Stimulated activated CD4-positive, alpha-beta T cell treated with anti-CD3 and anti-CD28 coated beads, Interleukin-1b, Interleukin-23, amount 100 ng/mL, for 48 hours (primary cell): ENCODE measurements around the gene CNTROB.
A peak's percentile ranks its signal among the peaks of the same experiment; 100 is the strongest.

Experiments used
- DNase-seq: peaks from one replicate; pipeline ENCODE4 v3.0.0-alpha.2; 2020

CNTROB gene

GRCh38 chr17:7910281-7910680 is 21.7 kb upstream of the CNTROB start:
- no peak for DNase-seq

DNA sequence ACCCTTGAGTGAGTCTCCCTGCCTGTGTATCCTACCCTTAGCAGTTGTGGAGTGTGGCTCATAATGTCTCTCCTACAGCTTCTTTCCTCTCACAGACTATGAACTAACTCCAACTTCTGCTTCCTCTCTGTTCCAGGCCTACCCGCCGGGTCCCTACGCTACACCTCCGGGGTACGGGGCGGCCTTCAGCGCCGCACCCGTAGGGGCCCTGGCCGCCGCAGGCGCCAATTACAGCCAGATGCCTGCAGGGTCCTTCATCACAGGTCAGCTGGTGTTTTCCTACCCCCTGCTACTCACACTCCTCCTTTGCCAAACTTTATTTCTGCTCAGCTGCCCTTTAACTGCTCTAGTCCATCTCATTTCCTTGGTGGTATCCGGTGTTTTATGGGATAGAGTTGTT is 21.3 kb upstream of the CNTROB start:
- no peak for DNase-seq

GRCh38 chr17:7911116-7911515 is 20.9 kb upstream of the CNTROB start:
- no peak for DNase-seq

DNA sequence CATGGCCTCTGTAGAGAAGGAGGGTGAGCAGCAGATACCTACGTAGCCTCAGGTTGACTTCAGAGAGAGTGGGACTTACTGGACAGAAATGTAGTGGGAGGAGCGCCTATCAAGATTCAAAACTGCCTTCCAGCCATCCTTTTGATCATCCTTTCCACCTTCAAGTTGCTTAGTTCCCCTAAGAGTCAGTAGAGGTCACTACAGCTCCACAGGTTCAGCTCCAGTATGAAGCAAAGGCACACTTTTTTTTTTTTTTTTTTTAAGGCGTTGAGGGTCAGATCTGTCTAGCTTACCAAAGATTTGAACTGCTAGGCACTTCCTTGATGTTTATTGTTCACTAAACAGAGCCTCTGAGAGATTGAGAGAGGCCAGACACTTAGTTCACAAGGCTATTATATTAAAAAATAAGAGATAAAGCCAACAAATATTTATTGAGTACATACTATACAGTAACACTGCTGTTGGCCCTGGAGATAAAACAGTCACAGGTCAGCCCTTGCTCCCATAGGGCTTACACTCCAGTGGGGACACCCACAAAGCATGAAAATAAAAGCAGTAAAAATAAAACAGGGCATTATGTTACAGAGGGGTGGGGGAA is 19.0 kb upstream of the CNTROB start:
- peak; percentile 37 for DNase-seq

- DNase-seq, result no peak
Measured at GRCh38 chr17:7915179-7915610, 16.8 kb upstream of the CNTROB start.

- peak; percentile 93 for DNase-seq
Measured at GRCh38 chr17:7915611-7916384, 16.2 kb upstream of the CNTROB start, which contains the start of gene RNF227. TSS of gene RNF227 (minus strand) at chr17:7916289. CDS start at chr17:7916195, 94 bp downstream.

GRCh38 chr17:7916385-7916682 is 15.7 kb upstream of the CNTROB start:
- DNase-seq, result no peak

GRCh38 chr17:7916808-7917207 is 15.2 kb upstream of the CNTROB start:
- DNase-seq, result no peak

DNA sequence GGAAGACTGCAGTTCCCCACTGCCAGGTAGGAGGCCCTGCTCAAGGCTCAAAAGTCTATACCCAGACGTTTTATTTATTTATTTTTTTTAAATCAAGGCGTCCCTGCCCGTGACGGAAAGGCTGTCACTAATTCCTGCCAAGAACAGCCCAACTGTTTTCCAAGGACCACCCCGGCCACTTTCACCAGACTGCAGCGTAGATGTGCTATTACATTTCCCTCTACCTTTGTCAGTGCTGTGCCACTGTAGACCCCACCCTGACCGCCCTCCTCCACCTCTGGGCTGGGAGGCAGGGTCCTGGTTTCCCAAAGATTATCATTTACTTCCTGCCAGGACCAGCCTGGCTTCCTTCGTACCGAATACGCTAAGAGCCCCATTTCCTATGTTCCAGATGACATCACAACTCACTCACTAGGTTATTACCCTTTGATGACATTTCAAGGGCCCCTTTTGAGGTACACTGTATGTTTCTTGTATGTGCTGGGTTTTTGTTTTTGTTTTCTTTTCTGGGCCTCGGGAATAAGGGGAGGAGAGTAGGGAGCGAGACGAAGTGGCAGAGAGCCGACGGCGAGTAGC is 9.6 kb upstream of the CNTROB start:
- no peak for DNase-seq

- peak; percentile 83 for DNase-seq
Measured at GRCh38 chr17:7922845-7923628, 9.0 kb upstream of the CNTROB start.

GRCh38 chr17:7927596-7927995 is 4.4 kb upstream of the CNTROB start:
- no peak for DNase-seq

DNA sequence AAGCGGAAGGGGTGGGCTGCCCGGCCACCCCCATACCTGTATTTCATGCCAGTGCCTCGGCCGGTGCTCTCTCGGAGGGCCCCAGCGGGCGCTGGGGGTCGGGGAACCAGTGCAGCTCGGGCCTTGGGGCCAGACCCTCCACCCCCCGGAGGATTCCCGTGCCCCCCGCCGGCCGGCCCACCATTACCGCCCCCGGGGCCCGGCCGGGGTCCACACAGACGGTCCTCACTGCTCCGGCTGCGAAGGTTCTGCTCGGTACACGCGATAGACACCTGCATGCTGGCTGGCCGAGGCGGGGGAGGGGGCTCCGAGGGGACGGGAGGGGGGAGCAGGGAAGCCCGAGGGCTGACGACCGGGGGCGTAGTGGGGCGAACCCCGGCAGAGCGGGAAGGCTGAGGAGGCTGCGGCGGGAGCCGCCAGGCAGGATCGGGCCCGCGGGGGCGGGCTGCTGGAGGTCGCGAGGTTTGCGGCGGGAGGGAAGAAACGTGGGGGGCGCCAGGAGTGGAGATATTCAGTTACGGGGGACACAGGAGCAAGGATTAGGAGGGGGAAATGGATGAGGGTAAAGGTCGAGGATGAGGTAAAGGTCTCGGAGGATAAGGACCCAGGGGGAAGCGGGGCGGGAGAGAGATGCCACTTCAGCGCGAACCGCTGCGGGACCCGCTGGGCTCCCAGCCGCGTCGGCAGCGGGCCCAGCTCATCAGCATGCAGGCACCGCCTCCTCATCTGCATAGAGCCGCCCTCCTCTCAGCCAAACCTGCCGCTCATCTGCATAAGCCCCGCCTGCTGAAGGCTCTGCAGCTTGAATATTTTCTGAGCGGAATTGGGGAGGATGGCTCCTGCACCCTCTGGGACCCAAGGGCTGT is 2.6 kb upstream of the CNTROB start, which contains the start of gene KCNAB3:
Gene KCNAB3 (minus strand): TSS at position 699 of the 866 bp plus-strand sequence. CDS start 421 bp downstream, at position 278.
- peak; percentile 59 for DNase-seq

DNA sequence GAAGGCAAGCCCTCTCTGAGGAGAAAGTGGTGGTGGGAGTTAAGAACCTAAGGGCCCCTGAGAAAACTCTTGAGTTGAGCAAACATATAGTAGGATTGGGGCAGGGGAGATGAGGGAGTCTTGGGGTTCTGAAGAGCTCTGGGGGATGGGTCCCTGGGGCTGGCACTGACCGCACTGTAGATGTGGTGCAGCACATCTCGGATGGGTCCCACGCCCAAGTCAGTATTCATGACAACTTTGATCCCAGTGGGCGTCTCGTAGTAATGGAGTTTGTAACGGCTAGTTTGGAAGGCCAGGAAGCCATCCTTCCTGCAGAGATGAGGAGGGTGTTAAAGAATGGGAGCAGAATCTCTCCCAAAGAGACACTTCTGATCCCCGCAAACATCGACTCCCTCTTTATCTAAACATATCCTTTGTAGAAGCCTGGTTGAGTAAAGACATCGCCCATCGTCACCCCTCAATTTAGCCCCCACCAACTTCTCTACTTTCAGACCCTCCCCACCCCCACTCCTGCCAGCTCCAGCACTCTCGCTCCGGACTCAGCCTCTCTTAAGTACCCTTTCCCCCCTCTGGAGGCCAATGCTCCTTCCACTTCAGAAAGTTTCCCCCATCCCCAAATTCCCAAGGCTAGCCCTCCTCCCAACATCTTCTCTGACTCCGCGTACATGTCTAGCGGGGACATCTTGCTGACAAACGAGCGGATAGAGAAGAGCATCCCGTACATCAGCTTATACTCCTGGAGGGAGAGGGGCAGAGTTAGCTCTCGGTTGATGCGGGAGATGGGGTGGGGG is 970 bp upstream of the CNTROB start:
- DNase-seq, result no peak

- no peak for DNase-seq
Measured at GRCh38 chr17:7932483-7932891, 481 bp downstream of the CNTROB start.

- DNase-seq, result peak; percentile 30
Measured at GRCh38 chr17:7932949-7933348, 943 bp downstream of the CNTROB start.

GRCh38 chr17:7935859-7936258 is 3.9 kb downstream of the CNTROB start:
- no peak for DNase-seq

DNA sequence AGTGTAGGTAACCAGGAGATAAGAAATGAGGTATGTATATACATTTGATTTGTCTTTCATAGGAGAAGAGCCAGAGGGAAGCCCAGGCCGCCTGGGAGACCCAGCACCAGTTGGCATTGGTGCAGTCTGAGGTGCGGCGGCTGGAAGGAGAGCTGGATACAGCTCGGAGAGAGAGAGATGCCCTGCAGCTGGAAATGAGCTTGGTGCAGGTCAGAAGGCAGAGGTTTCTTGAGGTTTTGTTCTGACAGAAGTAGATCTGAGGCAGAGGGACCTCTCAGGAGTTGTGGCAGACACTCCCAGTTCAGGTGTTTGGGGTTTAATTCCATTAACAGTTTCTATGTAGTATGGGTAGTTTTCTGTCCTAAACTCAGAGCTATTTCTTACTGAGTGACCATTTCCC is 8.0 kb downstream of the CNTROB start:
- no peak for DNase-seq

DNA sequence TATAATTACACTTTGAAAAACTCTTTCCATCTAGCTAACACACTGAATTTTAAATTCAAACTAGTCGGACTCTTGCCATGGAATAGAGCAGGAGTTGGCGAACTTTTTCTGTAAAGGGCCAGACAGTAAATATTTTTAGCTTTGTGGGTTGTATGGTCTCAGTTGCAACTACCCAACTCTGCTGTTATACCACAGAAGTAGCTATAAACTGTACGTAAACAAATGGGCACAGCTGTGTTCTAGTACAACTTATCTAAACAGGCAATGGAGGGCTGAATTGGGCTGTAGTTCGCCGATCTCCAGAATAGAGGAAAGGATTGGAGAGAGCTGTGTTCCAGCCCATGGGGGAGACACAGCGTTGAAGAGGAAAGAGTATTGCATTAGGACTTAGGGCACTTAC is 8.7 kb downstream of the CNTROB start:
- DNase-seq, result no peak

- no peak for DNase-seq
Measured at GRCh38 chr17:7943291-7943690, 11.3 kb downstream of the CNTROB start.

- no peak for DNase-seq
Measured at GRCh38 chr17:7944326-7944725, 12.3 kb downstream of the CNTROB start.

DNA sequence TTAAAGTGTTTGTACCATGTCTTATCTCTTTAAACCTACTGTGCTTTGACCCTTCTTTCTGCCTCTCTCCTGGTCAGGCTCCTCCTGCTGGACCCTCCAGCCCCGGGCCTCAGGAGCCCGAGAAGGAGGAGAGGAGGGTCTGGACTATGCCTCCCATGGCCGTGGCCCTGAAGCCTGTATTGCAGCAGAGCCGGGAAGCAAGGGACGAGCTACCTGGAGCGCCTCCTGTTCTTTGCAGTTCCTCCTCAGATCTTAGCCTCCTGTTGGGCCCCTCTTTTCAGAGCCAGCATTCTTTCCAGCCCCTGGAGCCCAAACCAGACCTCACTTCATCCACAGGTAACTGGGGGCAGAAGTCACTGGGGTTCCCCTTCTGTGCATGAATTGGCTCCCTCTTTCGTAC is 13.6 kb downstream of the CNTROB start:
- no peak for DNase-seq

DNA sequence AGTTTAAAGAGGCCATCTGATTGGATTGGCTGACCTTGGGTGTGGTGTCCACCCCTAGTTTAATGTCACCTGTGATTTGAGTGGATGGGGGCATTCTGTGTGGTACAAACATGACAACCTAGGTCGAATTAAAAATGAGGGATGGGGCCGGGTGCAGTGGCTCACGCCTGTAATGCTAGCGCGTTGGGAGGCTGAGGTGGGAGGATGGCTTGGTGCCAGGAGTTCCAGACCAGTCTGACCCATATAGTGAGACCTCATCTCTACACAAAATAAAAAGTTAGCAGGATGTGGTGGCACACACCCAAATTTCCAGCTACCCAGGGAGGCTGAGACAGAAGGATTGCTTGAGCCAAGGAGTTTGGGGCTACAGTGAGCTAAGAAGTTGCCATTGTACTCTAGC is 14.4 kb downstream of the CNTROB start:
- no peak for DNase-seq
